ENCODE data around the gene PRKAR1B. TPM values are rescaled to one million over a fixed set of nuclear protein-coding genes. Genes with fewer than 3 reads are reported as not detected.

The PRKAR1B gene
- total RNA-seq, 1 experiment from 2014 or later: 24.8 TPM

DNA sequence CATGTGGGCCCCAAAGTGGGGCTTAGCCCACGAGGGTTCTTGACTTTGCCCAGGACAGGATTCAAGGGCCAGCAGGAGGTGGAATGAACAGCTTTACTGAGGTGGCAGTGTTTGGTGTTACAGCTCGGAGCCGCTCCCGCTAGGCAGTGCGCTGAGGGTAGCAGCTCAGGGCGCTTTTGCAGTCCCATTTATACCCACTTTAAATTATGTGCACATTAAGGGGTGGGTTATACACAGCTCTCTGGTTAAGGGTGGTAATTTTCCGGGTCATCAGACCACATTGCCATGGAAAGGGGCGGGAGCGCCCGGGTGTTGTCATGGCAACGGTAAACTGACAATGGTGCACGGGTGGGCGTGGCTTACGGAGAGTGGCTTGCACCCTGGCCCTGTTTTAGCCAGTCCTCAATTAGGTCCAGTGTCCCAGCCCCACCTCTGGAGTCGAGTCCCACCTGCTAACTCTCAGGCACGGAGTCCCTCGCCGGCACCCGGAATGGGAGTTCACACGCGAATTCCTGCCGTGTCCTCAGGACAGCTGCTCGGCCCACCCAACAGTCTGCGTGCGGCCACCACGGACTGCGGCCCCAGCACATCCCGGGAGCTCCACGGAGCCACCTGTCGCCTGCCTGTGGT is 149.2 kb downstream of the PRKAR1B start:
- H3K4me3 Mint-ChIP-seq (ENCODE audit: low read depth, unreplicated experiment): no peak overlapping the region

DNA sequence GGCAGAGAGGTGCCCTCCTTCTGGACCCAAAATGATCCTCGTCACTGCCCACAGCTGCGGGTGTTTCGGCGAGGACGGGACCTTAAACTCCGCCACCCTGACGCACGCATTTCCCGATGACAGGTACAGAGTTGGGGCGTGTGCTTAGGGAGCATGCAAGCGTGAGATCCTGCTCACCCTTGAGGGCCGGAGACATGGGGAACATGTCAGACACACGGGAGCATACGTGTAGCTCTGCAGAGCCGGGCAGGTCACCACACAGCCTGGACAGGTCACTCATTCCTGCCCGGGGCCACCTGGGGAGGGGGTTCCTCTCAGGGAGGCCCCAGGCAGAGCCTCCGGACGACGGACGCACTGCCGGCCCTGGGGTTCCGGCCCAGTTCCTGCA is 149.8 kb downstream of the PRKAR1B start:
- no peaks in the 10 kb centered on the region for H3K4me1 Mint-ChIP-seq (ENCODE audit: low read depth, unreplicated experiment)
- CTCF ChIA-PET: no interaction called here
- H3K4me3 Mint-ChIP-seq (ENCODE audit: low read depth, unreplicated experiment): no peak overlapping the region
- intact Hi-C loops (cut with micrococcal nuclease; ENCODE audit: unreplicated experiment): no loop called here
- no peak for DNase-seq
- TF ChIP-seq, protein P1, sequence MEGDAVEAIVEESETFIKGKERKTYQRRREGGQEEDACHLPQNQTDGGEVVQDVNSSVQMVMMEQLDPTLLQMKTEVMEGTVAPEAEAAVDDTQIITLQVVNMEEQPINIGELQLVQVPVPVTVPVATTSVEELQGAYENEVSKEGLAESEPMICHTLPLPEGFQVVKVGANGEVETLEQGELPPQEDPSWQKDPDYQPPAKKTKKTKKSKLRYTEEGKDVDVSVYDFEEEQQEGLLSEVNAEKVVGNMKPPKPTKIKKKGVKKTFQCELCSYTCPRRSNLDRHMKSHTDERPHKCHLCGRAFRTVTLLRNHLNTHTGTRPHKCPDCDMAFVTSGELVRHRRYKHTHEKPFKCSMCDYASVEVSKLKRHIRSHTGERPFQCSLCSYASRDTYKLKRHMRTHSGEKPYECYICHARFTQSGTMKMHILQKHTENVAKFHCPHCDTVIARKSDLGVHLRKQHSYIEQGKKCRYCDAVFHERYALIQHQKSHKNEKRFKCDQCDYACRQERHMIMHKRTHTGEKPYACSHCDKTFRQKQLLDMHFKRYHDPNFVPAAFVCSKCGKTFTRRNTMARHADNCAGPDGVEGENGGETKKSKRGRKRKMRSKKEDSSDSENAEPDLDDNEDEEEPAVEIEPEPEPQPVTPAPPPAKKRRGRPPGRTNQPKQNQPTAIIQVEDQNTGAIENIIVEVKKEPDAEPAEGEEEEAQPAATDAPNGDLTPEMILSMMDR (IDR thresholded peaks at IDR 0.05; ENCODE audit: unreplicated experiment): no peak
- H3K9me3 Mint-ChIP-seq (ENCODE audit: low read depth, unreplicated experiment): no peaks in the 10 kb centered on the region
- H3K27me3 Mint-ChIP-seq (ENCODE audit: unreplicated experiment): no peaks in the 10 kb centered on the region
- BruUV-seq (replicated peaks): no TSS peak
- peaks cover 7% of the 10 kb centered on the region for H3K36me3 Mint-ChIP-seq (ENCODE audit: insufficient read depth, unreplicated experiment)
- H3K27ac Mint-ChIP-seq (ENCODE audit: unreplicated experiment): no peak overlapping the region

More for the DNA sequence above, 149.2 kb downstream of the PRKAR1B start:
- BruUV-seq (replicated peaks): no TSS peak
- DNase-seq: no peak
- H3K4me1 Mint-ChIP-seq (ENCODE audit: low read depth, unreplicated experiment): no peaks in the 10 kb centered on the region
- peaks cover 7% of the 10 kb centered on the region for H3K36me3 Mint-ChIP-seq (ENCODE audit: insufficient read depth, unreplicated experiment)
- CTCF ChIA-PET: interaction anchor here (0.6 kb wide), 1 partner anchor 59 kb away, joined by 4 read pairs; no protein-coding TSS in a partner anchor
- H3K27me3 Mint-ChIP-seq (ENCODE audit: unreplicated experiment): no peaks in the 10 kb centered on the region
- no peak overlapping the region for H3K27ac Mint-ChIP-seq (ENCODE audit: unreplicated experiment)
- TF ChIP-seq, protein P1 (IDR thresholded peaks at IDR 0.05; ENCODE audit: unreplicated experiment): no peak
- H3K9me3 Mint-ChIP-seq (ENCODE audit: low read depth, unreplicated experiment): no peaks in the 10 kb centered on the region
- intact Hi-C loops (cut with micrococcal nuclease; ENCODE audit: unreplicated experiment): no loop called here

DNA sequence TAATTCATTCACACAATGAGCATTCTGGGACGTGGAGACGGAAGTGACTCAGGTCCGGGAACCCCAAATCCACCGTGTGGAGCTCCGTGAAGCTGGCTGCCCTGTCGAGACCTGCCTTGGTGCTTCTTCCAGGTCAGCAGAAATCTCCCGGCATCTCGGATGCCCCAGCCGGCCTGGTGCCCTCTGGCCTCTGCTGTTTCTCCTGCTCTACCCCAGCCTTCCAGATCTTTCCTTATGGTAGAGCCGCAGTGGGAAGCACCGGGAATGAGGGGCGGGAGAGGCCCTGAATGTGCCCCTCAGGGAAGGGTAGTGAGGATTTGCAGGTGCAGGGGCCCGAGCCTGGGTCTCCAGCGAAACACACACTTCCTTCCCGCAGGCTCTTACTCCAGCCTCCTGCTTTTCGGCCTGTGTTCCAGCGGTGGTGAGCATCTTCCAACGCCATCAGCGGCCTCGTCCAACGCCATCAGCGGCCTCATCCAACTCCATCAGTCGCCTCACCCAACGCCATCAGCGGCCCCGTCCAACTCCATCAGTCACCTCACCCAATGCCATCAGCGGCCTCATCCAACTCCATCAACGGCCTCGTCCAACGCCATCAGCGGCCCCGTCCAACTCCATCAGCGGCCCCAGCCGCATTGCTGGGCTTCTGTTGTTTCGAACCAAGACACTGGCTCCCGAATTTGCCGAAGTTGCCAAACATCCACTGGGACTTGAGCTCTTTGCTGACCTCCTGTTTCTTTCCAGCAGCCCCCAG is 150.4 kb downstream of the PRKAR1B start:
- CTCF ChIA-PET: no interaction called here
- TF ChIP-seq, protein P1 (IDR thresholded peaks at IDR 0.05; ENCODE audit: unreplicated experiment): no peak
- H3K4me1 Mint-ChIP-seq (ENCODE audit: low read depth, unreplicated experiment): no peaks in the 10 kb centered on the region
- no peak overlapping the region for H3K4me3 Mint-ChIP-seq (ENCODE audit: low read depth, unreplicated experiment)
- BruUV-seq (replicated peaks): no TSS peak
- H3K9me3 Mint-ChIP-seq (ENCODE audit: low read depth, unreplicated experiment): no peaks in the 10 kb centered on the region
- H3K27me3 Mint-ChIP-seq (ENCODE audit: unreplicated experiment): no peaks in the 10 kb centered on the region
- H3K36me3 Mint-ChIP-seq (ENCODE audit: insufficient read depth, unreplicated experiment): peaks cover 7% of the 10 kb centered on the region
- no peak overlapping the region for H3K27ac Mint-ChIP-seq (ENCODE audit: unreplicated experiment)
- no peak for DNase-seq
- intact Hi-C loops (cut with micrococcal nuclease; ENCODE audit: unreplicated experiment): no loop called here

DNA sequence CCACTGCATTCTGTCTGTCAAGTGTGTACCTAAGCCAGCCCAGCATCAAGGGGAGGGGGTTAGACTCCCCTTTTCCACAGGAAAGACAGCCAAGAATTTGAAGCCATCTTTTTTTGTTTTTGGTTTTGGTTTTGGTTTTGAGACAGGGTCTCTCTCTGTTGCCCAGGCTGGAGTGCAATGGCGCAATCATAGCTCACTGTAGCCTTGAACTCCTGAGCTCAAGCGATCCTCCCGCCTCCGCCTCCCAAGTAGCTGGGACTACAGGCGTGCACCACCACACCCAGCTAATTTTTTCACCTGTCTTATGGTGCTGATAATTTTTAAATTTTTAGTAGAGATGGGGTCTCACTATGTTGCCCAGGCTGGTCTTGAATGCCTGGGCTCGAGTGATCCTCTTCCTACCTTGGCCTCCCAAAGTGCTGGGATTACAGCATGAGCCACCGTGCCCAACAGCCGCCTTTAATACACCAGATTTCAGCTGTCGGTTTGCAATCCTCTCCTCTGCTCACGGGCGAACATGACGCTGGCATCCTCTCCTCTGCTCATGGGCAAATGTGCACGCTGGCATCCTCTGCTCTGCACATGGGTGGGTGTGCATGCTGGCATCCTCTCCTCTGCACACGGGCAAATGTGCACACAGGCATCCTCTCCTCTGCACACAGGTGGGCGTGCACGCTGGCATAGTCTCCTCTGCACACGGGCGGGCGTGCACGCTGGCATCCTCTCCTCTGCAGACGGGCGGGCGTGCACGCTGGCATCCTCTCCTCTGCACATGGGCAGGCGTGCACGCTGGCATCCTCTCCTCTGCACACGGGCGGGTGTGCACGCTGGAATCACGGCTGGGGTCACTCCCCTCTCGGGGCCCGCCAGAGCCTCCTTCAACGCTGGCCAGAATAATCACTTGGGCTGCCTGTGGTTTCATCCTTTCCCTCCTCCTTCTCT is 151.4 kb downstream of the PRKAR1B start:
- H3K4me1 Mint-ChIP-seq (ENCODE audit: low read depth, unreplicated experiment): no peaks in the 10 kb centered on the region
- no TSS peak for BruUV-seq (replicated peaks)
- CTCF ChIA-PET: interaction anchor here (0.6 kb wide), 1 partner anchor 24 kb away, joined by 6 read pairs; no protein-coding TSS in a partner anchor

More for the DNA sequence above, 151.4 kb downstream of the PRKAR1B start:
- Mint-ChIP-seq H3K27me3 (ENCODE audit: unreplicated experiment) (no peaks in the 10 kb centered on the region), H3K36me3 (ENCODE audit: insufficient read depth, unreplicated experiment) (peaks cover 7% of the 10 kb centered on the region), H3K9me3 (ENCODE audit: low read depth, unreplicated experiment) (no peaks in the 10 kb centered on the region), H3K4me3 (ENCODE audit: low read depth, unreplicated experiment) (no peak overlapping the region), H3K27ac (ENCODE audit: unreplicated experiment) (no peak overlapping the region)
- intact Hi-C loops (cut with micrococcal nuclease; ENCODE audit: unreplicated experiment): no loop called here
- no peak for DNase-seq
- TF ChIP-seq, protein P1 (IDR thresholded peaks at IDR 0.05; ENCODE audit: unreplicated experiment): no peak
